NCI-H748 (cell line): ENCODE results near the gene KCNJ18.
"Not testable (repeated sequence)": the region's sequence is repeated elsewhere in the genome, so short reads cannot be mapped to it uniquely, and the experiment has no call there.

Experiments used
- DNase-seq: peaks from one replicate; lab custom pipeline; 2025; ENCODE audit not compliant: unreplicated experiment; lab: John Stamatoyannopoulos, UW

KCNJ18 gene

DNA sequence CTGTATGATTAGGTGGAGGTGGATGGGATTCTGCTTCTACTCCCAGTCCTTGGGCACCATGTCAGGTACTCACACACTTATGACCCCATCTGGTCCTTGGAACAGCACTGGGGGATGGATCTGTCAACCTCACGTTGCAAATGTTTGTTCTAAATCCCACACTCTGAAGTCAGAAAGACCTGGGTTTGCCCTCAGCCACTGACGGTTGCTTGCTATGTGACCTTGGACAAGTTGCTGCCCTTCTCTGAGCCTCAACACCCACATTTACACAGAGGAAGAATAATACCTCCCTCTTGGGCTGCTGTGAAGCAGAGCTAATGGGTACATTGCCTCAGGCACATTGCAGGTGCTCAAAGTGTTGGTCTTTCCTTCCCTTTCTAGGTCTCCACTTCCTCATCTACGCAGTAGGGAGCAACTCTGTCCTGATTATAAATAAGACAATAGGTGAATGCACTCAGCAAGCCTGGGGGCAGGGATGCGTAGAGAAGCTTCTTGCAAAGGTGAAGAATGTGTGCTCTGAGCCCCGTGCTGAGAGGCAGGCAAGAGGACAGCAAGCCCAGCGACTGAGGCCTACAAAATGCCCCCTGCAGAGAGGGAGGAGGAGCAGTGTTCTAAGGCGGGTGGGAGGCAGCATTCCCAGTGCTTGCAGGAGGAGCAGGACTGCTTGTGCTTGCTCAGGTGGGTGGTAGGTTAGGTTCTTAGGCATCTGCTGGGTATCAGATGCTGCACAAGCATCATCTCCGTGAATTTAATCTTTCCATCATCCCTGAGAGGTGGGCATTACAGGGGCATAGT is 21.8 kb upstream of the KCNJ18 start:
- not testable (repeated sequence) for DNase-seq

DNA sequence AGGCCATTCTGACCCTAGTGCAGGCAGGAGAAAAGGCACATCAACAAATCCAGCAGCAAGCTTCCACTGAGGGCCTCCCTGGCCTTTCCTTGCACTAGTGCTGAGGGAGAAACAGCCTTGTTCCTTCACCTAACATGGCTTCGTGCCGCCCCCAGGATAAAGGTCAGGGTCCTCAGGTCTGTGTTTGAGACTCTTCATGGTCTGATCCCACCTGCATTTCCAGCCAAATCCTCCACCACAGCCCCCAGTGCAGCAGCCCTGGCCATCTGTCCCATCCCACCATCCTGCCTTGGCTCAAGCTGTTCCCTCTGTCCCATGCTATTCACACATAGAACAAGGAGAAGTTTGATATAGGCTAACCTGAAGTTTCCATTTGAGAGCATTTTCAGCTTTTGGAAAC is 20.9 kb upstream of the KCNJ18 start:
- DNase-seq, result not testable (repeated sequence)

DNA sequence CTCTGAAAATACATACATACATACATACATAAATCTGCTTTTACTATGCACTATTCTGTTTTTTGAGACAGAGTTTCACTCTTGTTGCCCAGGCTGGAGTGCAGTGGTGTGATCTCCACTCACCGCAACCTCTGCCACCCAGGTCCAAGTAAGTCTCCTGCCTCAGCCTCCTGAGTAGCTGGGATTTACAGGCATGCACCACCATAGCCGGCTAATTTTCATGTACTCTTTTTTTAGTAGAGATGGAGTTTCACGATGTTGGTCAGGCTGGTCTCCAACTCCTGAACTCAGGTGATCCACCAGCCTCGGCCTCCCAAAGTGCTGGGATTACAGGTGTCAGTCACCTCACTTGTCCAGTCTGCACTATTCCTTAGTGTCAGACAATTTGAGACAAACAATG is 20.5 kb upstream of the KCNJ18 start:
- DNase-seq, result not testable (repeated sequence)

DNA sequence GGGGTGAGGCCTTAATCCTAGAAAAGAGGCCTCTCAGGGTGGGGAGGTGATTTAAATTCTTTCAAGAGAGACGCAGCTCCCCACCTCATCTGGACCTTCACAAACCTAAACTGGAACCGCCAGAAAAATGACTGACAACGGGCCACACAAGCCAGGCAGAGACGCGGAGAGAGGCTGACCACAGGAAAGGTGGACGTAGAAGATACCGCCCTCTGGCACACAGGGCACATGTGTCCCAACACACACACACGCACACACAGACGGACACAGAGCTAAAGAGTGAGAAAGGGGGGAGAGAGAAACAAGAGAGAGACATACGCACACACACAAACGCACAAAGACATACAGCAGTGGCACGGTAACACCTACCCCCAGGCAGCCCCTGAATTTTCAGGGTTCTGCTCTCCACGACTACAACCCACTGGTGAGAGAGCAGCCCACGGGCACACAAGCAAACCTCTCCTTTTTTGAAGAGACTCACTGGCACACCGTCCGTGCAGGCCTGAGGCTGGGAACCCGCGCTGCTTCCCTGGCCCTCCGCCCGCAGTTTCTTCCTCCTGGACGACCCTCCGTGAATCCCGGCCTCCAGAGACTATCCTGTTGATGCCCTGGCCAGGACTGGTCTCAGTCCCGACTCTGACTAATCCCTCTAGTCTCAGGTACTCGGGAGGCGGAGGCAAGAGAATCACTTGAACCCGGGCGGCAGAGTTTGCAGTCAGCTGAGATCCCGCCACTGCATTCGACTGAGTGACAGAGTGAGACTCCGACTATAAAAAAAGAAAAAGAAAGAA is 18.7 kb upstream of the KCNJ18 start:
- not testable (repeated sequence) for DNase-seq

DNA sequence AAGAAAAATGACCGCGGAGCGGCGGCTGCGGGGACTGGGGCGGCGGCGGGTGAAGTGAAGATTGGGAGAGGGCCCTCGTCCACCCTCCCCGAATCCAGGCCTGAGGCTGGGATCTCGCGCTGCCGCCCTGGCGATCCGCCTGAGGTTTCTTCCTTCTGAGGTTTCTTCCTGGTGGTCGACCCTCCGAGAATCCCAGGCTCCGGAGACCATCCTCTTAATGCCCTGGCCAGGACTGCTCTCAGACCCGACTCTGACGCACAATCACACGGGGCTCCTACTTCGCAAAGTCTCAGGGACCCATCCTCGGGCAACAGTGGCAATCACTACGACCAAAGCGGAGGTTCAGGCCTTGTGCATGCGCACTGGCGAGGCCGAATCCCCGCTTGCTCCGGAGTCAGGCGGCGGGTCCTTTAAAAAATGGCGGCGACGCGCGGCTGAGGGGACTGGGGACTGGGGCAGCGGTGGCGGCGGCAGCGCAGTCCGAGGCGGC is 18.0 kb upstream of the KCNJ18 start:
- DNase-seq, result peak; percentile 79

DNA sequence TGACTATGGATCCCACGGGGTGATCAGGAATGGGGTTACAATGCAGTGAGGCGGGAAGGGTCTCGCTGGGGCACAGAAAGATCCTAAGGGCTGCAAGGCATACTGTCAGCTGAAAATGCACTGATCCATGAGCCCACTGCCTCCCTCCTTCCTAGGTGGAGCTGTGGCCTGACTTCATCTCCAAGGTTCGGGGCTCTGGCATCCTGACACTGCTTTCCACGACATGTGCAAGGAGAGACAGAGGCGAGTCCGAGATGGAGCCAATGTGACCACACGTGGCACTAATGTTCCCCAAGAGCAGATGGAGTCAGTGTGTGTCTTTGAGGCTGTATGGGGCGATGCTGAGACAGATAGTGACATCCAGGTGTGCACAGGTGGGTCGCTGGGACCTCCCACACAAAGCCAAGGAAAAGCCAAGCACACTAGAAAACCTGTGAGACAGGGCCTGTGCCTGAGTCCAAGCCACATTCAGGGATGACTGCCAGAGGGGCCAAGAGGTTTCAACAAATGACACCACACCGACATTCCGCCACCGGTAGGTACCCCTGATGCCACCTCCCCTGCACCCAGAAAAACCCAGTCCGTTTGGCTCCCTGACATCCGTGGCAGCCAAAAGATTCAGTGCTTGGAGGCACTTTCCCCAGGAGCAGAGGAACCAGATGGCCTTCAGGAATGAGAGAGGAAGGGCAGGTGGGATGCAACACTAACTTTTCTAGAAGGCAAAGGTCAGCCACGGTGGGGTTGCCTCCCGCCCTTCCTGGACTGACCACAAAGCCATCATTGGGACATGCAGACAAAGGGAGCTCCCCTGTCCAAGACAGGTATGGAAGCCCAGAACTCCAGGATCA is 17.2 kb upstream of the KCNJ18 start:
- not testable (repeated sequence) for DNase-seq

DNA sequence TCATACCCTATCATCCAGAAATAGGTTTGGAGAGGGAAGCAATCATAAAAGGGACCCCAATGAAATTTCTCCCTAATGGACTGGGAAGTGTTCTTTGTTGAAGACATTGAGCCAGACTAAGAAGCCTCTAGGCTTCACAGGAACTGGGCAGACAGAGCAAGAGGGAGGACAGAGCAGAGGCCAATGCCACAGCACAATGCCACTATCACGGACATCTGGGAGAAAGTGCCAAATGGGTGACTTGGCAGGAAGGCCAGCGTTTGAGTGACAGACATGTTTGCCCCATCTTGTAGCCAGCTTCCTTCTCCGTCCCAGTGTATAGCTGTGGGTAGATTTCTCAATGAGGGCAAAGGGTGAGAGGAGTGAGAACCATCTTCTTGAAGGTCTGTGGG is 16.6 kb upstream of the KCNJ18 start:
- not testable (repeated sequence) for DNase-seq

DNA sequence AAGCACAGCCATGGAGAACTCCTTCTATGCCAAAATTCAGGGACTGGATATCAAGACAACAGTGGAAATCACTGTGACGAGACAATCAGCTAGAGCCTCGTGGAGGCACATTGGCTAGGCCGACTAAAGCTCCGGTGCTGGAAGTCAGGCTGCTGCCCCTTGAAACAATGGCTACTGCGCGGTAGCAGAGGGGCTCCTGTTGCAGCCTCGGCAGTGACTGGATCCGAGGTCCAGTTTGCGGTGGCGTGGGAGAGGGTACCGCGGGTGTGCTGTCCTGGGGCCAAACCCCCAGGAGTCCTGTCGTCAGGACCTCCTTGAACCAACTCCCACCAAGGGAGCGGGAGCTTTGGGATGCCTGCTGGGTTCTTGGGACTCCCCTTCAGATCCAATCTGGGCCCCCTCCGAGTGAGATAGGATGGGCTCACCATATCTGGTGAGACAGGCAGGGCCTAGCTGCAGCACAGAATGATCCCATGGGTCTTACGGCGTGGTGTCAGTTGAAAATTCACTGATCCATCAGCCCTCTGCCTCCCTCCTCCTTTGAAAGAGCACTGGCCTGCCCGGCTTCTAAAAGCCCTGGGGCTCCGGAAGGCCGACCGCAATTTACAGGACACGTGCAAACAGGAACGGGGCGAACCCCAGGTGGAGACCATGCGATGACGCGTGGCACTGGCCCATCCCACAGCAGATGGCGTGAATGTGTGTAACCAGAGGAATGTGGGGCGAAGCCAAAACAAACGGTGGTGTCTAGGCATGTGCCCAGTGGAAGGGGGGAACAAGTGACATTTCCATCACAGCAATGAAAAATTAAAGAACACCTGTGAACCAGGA is 15.8 kb upstream of the KCNJ18 start:
- DNase-seq, result no peak

DNA sequence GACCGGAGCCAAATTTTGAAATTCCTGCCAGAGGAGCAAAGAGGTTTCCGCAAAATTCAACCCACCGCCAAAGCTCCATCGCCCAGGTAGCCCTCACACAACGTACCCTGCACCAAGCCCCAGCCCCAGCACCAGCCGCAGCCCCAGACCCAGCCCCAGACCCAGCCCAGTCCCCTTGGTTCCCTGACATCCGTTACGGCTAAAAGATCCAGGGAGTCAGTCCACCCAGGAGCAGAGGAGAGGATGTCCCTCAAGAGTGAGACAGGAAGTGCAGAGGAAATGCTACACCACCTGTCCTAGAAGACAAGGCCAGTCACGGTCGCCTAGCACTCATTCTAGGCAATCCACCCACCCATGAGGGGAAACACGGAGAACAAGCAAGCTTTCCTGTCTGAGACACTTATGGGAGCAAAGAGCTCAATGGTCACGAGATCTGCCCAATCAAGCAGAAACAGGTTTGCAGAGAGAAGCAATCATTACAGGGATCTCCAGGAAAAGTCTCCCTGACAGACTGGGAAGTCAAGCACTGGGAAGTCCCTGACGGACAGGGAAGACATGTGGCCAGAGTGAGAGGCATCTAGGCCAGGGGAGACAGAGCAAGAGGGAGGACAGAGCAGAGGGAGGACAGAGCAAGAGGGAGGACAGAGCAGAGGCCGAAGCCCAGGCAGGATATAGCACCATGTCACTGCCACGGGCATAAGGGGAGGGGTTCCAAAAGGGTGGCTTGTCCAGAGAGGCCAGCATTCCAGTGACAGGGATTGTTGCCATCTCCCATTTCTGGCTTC is 15.0 kb upstream of the KCNJ18 start:
- no peak for DNase-seq

DNA sequence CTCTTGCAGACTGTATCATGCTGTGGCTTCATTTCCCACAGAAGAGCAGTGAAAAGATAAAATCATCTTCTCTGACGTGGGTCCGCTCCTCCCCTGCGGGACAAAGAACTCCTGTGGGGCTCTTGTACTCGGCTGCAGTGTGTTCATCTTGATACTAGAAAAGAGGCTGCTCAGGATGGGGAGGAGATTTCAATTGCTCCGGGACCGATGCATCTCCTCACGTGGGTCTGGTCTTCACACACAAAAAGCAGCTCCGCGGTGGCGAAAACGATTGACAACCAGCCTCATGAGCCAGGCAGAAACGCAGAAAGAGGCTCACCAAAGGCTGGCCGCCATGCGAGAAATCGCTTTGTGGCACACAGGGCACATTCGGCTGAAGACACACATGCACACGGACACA is 14.4 kb upstream of the KCNJ18 start:
- DNase-seq, result peak; percentile 45

DNA sequence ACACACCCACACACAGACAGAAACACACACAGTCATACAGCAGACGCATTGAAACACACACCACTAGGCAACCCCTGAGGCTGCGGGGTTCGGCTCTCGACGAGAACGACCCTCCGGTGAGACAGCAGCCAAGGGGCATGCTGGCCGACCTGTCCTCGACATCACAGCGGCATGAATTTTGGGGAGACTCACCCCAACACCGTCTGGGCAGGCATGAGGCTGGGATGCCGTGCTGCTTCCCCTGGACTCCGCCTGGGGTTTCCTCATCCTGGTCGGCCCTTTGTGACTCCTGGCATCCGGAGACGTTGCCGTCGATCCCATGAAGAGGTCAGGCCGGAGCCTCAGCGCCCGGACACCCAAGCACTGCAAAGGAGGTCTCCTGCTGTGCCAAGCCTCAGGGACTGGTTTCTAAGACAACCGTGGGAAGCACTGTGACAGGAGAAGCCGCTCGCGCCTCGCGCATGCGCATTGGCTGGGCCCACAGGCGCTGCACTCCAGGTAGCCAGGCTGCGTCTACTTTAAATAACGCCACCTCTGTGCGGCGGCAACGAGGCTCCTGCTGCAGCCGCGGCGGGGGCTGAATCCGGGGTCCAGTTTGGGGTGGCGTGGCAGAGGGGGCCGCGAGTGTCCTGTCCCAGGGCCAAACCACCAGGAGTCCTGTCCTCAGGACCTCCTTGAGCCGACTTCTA is 13.8 kb upstream of the KCNJ18 start:
- DNase-seq, result peak; percentile 80

DNA sequence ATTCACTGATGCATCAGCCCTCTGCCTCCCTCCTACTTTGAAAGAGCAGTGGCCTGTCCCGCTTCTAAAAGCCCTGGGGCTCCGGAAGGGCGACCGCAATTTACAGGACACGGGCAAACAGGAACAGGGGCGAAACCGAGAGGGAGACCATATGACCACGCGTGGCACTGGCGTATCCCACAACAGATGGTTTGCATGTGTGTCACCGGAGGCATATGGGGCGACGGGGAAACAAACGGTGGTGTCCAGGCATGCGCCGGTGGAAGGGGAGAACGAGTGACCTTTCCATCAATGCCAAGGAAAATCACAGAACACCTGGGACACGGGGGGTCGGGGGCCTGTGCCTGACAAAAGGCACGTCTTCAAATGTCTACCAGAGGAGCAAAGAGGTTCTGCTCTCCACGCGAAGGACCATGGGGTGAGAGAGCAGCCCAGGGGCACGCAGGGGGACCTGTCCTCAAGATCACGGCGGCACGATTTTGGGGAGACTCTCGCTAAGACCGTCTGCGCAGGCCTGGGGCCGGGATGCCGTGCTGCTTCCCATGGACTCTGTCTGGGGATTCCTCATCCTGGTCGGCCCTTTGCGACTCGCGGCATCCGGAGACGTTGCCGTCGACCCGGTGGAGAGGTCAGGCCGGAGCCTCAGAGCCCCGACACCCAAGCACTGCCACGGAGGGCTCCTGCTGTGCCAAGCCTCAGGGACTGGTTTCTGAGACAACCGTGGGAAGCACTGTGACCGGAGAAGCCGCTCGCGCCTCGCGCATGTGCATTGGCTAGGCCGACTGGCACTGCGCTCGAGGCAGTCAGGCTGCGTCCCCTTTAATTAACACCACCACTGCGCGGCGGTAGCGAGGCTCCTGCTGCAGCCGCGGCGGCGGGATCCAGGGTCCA is 12.8 kb upstream of the KCNJ18 start:
- DNase-seq, result no peak

DNA sequence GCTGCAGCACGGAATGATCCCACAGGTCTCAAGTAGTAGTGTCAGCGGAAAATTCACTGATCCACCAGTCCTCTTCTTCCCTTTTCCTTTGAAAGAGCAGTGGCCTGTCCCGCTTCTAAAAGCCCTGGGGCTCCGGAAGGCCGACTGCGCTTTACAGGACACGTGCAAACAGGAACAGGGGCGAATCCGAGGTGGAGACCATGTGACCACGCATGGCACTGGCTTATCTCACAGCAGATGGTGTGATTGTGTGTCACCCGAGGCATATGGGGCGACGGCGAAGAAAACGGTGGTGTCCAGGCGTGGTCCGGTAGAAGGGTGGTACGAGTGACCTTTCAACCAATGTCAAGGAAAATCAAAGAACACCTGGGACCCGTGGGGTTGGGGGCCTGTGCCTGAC is 12.0 kb upstream of the KCNJ18 start:
- DNase-seq, result peak; percentile 33

DNA sequence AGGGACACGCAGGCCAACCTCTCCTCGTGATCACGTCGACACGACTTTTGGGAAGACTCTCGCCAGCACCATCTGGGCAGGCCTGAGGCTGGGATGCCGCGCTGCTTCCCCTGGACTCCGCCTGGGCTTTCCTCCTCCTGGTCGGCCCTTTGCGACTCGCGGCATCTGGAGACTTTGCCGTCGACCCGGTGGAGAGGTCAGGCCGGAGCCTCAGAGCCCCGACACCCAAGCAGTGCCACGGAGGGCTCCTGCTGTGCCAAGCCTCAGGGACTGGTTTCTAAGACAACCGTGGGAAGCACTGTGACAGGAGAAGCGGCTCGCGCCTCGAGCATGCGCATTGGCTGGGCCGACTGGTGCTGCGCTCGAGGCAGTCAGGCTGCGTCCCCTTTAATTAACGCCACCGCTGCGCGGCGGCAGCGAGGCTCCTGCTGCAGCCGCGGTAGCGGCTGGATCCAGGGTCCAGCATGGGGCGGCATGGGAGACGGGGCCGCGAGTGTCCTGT is 11.4 kb upstream of the KCNJ18 start:
- DNase-seq, result peak; percentile 81

DNA sequence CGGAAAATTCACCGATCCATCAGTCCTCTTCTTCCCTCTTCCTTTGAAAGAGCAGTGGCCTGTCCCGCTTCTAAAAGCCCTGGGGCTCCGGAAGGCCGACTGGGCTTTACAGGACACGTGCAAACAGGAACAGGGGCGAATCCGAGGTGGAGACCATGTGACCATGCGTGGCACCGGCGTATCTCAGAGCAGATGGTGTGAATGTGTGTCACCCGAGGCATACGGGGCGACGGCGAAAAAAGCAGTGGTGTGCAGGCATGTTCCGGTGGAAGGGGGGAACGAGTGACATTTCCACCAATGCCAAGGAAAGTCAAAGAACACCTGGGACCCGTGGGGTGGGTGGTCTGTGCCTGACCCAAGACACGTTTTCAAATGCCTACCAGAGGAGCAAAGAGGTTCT is 10.7 kb upstream of the KCNJ18 start:
- DNase-seq, result not testable (repeated sequence)

DNA sequence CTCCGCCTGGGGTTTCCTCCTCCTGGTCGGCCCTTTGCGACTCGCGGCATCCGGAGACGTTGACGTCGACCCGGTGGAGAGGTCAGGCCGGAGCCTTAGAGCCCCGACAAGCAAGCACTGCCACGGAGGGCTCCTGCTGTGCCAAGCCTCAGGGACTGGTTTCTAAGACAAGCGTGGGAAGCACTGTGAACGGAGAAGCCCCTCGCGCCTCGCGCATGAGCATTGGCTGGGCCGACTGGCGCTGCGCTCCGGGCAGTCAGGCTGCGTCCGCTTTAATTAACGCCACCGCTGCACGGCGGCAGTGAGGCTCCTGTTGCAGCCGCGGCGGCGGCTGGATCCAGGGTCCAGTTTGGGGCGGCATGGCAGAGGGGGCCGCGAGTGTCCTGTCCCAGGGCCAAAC is 10.2 kb upstream of the KCNJ18 start:
- not testable (repeated sequence) for DNase-seq

DNA sequence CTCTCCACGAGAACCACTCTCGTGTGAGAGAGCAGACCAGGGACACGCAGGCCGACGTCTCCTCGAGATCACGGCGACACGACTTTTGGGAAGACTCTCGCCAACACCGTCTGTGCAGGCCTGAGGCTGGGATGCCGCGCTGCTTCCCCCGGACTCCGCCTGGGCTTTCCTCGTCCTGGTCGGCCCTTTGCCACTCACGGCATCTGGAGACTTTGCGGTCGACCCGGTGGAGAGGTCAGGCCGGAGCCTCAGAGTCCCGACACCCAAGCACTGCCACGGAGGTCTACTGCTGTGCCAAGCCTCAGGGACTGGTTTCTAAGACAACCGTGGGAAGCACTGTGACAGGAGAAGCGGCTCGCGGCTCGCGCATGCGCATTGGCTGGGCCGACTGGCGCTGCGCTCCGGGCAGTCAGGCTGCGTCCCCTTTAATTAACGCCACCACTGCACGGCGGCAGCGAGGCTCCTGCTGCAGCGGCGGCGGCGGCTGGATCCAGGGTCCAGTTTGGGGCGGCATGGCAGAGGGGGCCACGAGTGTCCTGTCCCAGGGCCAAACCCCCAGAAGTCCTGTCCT is 9.1 kb upstream of the KCNJ18 start:
- DNase-seq, result not testable (repeated sequence)
